ENCODE results near the gene PROB1. TPM values are rescaled to one million over a fixed set of nuclear protein-coding genes. Genes with fewer than 3 reads are reported as not detected.

The PROB1 gene
- total RNA-seq, 2 donors from 2014 or later, result 1.9 to 4.9 TPM

DNA sequence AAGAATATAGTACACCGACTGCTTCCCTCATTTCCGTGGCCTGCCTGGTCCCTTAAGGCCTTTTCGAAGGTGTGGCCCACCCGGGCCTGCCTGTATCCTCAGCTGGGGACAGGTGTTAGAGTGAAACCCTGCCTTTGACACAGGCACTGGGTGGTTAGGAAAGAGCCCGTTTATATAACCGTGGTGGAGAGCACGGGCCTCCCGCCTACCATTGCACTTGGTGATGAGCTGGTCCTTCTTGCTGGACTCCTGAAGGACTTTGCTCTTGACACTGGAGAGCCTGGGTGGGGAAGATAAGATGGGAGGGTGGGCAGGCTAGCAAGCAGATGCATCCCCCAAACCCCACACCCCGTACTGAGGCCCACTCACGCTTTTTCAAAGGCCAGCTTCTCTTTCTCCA is 6.6 kb upstream of the PROB1 start:
- Histone ChIP-seq H3K4me1 (ENCODE audit: control insufficient read depth in 1 of 2, low read depth in 2 of 2) (peaks cover 4 to 18% of the 10 kb centered on the region in 2 donors), H3K27ac (no peak overlapping the region), H3K9me3 (no peaks in the 10 kb centered on the region), H3K4me3 (no peak overlapping the region), H3K27me3 (replicated peaks; ENCODE audit: insufficient read depth) (no peaks in the 10 kb centered on the region), H3K36me3 (no peaks in the 10 kb centered on the region)
- TF ChIP-seq, protein P1, sequence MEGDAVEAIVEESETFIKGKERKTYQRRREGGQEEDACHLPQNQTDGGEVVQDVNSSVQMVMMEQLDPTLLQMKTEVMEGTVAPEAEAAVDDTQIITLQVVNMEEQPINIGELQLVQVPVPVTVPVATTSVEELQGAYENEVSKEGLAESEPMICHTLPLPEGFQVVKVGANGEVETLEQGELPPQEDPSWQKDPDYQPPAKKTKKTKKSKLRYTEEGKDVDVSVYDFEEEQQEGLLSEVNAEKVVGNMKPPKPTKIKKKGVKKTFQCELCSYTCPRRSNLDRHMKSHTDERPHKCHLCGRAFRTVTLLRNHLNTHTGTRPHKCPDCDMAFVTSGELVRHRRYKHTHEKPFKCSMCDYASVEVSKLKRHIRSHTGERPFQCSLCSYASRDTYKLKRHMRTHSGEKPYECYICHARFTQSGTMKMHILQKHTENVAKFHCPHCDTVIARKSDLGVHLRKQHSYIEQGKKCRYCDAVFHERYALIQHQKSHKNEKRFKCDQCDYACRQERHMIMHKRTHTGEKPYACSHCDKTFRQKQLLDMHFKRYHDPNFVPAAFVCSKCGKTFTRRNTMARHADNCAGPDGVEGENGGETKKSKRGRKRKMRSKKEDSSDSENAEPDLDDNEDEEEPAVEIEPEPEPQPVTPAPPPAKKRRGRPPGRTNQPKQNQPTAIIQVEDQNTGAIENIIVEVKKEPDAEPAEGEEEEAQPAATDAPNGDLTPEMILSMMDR (IDR thresholded peaks at IDR 0.05), result no peak
- ATAC-seq (ENCODE audit: insufficient number of reproducible peaks, low FRiP score, low read depth) (no peak), DNase-seq (ENCODE audit: low spot score) (no peak)

GRCh38 chr5:139399501-139400121 is 4.7 kb upstream of the PROB1 start:
- Histone ChIP-seq H3K4me3 (no peak overlapping the region), H3K27ac (no peak overlapping the region), H3K36me3 (no peaks in the 10 kb centered on the region), H3K9me3 (no peaks in the 10 kb centered on the region), H3K4me1 (ENCODE audit: control insufficient read depth in 1 of 2, low read depth in 2 of 2) (peaks cover 4 to 29% of the 10 kb centered on the region in 2 donors), H3K27me3 (replicated peaks; ENCODE audit: insufficient read depth) (no peaks in the 10 kb centered on the region)
- DNase-seq (ENCODE audit: low spot score), result no peak
- TF ChIP-seq, protein P1 (IDR thresholded peaks at IDR 0.05), result no peak
- no peak for ATAC-seq (ENCODE audit: insufficient number of reproducible peaks, low FRiP score, low read depth)

DNA sequence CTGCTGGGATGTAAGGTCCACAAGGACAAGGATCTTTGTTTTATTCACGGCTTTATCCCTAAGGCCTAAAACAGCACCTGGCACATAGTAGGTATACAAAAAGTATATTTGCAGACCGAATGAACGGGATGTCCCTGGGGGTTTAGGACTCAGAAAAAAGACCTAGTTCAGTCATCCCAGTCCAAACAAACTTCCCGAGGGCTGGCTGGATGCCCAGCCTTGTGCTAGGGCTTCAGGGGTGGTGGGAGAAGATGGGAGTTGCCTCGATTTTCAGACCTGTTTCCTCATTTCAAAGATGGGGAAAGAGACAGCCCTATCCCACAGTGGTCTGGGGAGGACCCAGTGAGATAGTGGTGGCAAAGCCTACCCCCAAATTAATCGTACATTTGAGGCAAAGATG is 3.0 kb upstream of the PROB1 start:
- DNase-seq (ENCODE audit: low spot score), result no peak
- Histone ChIP-seq H3K9me3 (no peaks in the 10 kb centered on the region), H3K27ac (no peak overlapping the region), H3K36me3 (no peaks in the 10 kb centered on the region), H3K4me3 (no peak overlapping the region), H3K4me1 (ENCODE audit: control insufficient read depth in 1 of 2, low read depth in 2 of 2) (peaks cover 6 to 35% of the 10 kb centered on the region in 2 donors), H3K27me3 (replicated peaks; ENCODE audit: insufficient read depth) (no peaks in the 10 kb centered on the region)
- TF ChIP-seq, protein P1 (IDR thresholded peaks at IDR 0.05), result no peak
- ATAC-seq (ENCODE audit: insufficient number of reproducible peaks, low FRiP score, low read depth), result no peak

DNA sequence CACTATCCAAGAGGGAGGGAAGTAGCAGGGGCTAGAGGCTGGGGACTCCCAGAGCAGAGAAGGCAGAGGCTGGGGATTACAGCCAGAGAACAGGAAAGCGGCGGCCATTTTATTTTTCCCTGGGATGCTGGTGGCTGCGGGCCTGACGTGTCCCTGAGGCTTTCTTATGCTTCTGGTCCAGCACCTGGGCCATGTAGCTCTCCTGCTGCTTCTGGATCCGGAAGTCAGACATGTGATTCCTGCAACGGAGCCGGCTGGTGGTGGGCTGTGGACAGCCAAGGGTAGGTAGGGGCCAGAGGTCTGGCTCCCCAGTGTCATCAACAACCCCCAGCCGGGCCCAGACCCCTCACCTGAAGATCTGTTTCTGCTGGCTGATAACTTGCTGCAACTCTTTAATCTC is 1.8 kb upstream of the PROB1 start:
- TF ChIP-seq, protein P1 (IDR thresholded peaks at IDR 0.05), result no peak
- H3K9me3 ChIP-seq, result no peaks in the 10 kb centered on the region
- no peak overlapping the region for H3K4me3 ChIP-seq
- H3K27me3 ChIP-seq (replicated peaks; ENCODE audit: insufficient read depth), result no peaks in the 10 kb centered on the region
- peaks cover 6 to 41% of the 10 kb centered on the region in 2 donors for H3K4me1 ChIP-seq (ENCODE audit: control insufficient read depth in 1 of 2, low read depth in 2 of 2)
- DNase-seq (ENCODE audit: low spot score) (no peak), ATAC-seq (ENCODE audit: insufficient number of reproducible peaks, low FRiP score, low read depth) (no peak)
- no peak overlapping the region for H3K27ac ChIP-seq
- H3K36me3 ChIP-seq, result no peaks in the 10 kb centered on the region

DNA sequence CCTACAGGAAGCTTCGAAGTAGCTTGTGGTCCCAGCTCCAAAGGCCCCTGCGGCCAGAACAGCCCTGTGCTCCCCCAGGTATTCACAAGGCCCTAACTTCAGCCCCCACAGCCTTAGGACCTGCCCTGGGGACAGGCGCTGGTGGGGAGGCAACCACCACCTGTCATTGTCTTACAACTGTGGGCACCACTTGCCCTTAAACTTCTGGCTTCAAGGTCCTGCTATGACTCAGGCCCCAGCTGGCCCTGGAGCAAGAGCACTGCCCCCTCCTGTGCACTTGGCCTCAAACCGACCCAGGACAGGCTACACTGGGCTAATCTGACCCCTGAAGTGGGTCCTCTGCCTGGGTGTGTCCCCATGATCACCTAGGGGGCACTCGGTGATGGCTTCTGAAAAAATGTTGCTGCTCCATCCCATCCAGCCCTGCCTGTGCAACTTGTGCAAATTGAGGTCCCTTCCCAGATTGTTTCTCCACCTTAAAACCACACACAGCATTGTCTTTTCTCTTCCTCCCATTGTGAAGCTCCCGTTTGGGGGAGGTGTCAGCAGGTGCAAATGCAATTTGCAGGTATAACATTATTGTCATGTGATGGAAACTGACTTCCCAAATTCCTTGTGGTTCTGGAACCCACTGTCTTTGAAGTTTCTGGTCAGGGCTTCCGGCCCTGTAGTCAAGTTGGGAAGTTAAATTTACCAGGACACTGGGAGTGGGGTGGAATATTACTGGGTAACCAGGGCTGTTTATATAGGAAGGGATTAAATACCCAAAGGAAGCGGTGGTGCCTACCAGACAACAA is 1.1 kb upstream of the PROB1 start:
- H3K27ac ChIP-seq, result no peak overlapping the region
- no peak for ATAC-seq (ENCODE audit: insufficient number of reproducible peaks, low FRiP score, low read depth)
- H3K27me3 ChIP-seq (replicated peaks; ENCODE audit: insufficient read depth), result no peaks in the 10 kb centered on the region
- no peak overlapping the region for H3K4me3 ChIP-seq
- no peaks in the 10 kb centered on the region for H3K9me3 ChIP-seq
- TF ChIP-seq, protein P1 (IDR thresholded peaks at IDR 0.05), result no peak
- DNase-seq (ENCODE audit: low spot score), result no peak
- no peaks in the 10 kb centered on the region for H3K36me3 ChIP-seq
- peaks cover 6 to 41% of the 10 kb centered on the region in 2 donors for H3K4me1 ChIP-seq (ENCODE audit: control insufficient read depth in 1 of 2, low read depth in 2 of 2)

Data from thoracic aorta (tissue), 2 donors.